HCT116 (cell line): Measurements from ENCODE around the gene TTC16.

ENCODE experiments used
- EGR1 ChIP-seq: IDR thresholded peaks from 2 replicates; pipeline ENCODE4 v1.6.1; 2012; ENCODE audit warnings: low read depth
- ELF1 ChIP-seq: IDR thresholded peaks from 2 replicates; pipeline ENCODE4 v1.6.1; 2012; ENCODE audit warnings: low read depth, borderline replicate concordance
- EZH2 ChIP-seq: fragments of 200-600 bp; sonication (generic); IDR thresholded peaks from 2 replicates; pipeline ENCODE4 v1.6.1; 2017; ENCODE audit warnings: antibody characterized with exemption, mixed run types
- FOSL1 ChIP-seq: IDR thresholded peaks from 2 replicates; pipeline ENCODE4 v1.6.1; 2012; ENCODE audit warnings: low read depth
- POLR2A ChIP-seq: IDR thresholded peaks from 2 replicates; pipeline ENCODE4 v1.7.0; 2011; ENCODE audit warnings: borderline replicate concordance; ENCODE audit not compliant: insufficient read depth, insufficient read length; ENCODE audit errors: extremely low read depth
- POLR2AphosphoS5 ChIP-seq: IDR thresholded peaks from 2 replicates; pipeline ENCODE4 v1.6.1; 2011; ENCODE audit warnings: mild to moderate bottlenecking, low read depth, low read length, moderate library complexity
- SP1 ChIP-seq: IDR thresholded peaks from 2 replicates; pipeline ENCODE4 v1.6.1; 2012; ENCODE audit warnings: low read depth
- SRF ChIP-seq: IDR thresholded peaks from 2 replicates; pipeline ENCODE4 v1.6.1; 2012; ENCODE audit warnings: low read depth
- TCF7L2 ChIP-seq: IDR thresholded peaks from 2 replicates; pipeline ENCODE4 v1.7.0; 2011; ENCODE audit warnings: borderline replicate concordance, inconsistent platforms; ENCODE audit not compliant: insufficient read depth, insufficient read length; ENCODE audit errors: extremely low read depth
- YY1 ChIP-seq: IDR thresholded peaks from 2 replicates; pipeline ENCODE4 v1.6.1; 2011; ENCODE audit warnings: low read length, low read depth, moderate library complexity, mild to moderate bottlenecking; ENCODE audit not compliant: insufficient replicate concordance; ENCODE audit errors: extremely low read depth
- ZNF274 ChIP-seq: fragments of 200-500 bp; sonication (Bioruptor generic); IDR thresholded peaks from 2 replicates; pipeline ENCODE4 v1.6.1; 2014; ENCODE audit warnings: mild to moderate bottlenecking, low read depth, low read length, inconsistent platforms
- TF ChIP-seq, protein P1 (sequence below), 3 experiments: fragments of 200-600 bp in 1 of 3; sonication (generic) in 1 of 3; IDR thresholded peaks in 2 of 3; conservative IDR thresholded peaks in 1 of 3; 2 replicates each; pipeline ENCODE4 v1.5.1; 2012 to 2017; ENCODE audit warnings: low read depth in 2 of 3, low read length in 2 of 3, antibody characterized with exemption in 1 of 3, borderline replicate concordance in 1 of 3, control low read depth in 1 of 3, mild to moderate bottlenecking in 1 of 3, mixed read lengths in 1 of 3, mixed run types in 1 of 3, moderate library complexity in 1 of 3; ENCODE audit not compliant: insufficient read depth in 1 of 3
- TF ChIP-seq, protein P2 (sequence below): IDR thresholded peaks from 2 replicates; pipeline ENCODE4 v1.6.1; 2012; ENCODE audit warnings: low read depth

DNA sequence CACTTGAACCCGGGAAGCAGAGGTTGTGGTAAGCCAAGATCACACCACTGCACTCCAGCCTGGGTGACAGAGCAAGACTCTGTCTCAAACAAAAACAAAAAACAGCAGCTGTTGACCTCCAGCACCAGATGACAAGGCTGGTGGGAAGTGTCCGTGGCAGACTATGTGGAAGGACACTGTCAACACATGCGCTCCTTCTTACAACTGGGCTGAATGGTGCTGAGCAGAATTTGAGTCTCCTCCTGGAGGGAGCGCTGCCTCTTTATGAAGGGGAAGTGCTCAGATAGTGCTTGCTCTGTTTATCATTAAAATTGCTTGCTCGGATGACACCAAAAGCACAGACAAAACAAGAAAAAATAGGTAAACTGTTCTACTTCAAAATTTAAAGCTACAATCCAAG is 18.3 kb upstream of the TTC16 start:
- TF ChIP-seq, protein P1, sequence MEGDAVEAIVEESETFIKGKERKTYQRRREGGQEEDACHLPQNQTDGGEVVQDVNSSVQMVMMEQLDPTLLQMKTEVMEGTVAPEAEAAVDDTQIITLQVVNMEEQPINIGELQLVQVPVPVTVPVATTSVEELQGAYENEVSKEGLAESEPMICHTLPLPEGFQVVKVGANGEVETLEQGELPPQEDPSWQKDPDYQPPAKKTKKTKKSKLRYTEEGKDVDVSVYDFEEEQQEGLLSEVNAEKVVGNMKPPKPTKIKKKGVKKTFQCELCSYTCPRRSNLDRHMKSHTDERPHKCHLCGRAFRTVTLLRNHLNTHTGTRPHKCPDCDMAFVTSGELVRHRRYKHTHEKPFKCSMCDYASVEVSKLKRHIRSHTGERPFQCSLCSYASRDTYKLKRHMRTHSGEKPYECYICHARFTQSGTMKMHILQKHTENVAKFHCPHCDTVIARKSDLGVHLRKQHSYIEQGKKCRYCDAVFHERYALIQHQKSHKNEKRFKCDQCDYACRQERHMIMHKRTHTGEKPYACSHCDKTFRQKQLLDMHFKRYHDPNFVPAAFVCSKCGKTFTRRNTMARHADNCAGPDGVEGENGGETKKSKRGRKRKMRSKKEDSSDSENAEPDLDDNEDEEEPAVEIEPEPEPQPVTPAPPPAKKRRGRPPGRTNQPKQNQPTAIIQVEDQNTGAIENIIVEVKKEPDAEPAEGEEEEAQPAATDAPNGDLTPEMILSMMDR (IDR thresholded peaks at IDR 0.05 in 2 of 3, conservative IDR thresholded peaks at IDR 0.05 in 1 of 3; ENCODE audit: borderline replicate concordance in 1 of 3, insufficient read depth in 1 of 3, low read depth in 2 of 3, low read length in 2 of 3), result no peak
- TF ChIP-seq ELF1 (no peak), POLR2A (no peak), FOSL1 (no peak), POLR2AphosphoS5 (no peak), SRF (no peak), TCF7L2 (no peak), YY1 (no peak), ZNF274 (no peak), EGR1 (no peak), EZH2 (no peak), SP1 (no peak)
- TF ChIP-seq, protein P2, sequence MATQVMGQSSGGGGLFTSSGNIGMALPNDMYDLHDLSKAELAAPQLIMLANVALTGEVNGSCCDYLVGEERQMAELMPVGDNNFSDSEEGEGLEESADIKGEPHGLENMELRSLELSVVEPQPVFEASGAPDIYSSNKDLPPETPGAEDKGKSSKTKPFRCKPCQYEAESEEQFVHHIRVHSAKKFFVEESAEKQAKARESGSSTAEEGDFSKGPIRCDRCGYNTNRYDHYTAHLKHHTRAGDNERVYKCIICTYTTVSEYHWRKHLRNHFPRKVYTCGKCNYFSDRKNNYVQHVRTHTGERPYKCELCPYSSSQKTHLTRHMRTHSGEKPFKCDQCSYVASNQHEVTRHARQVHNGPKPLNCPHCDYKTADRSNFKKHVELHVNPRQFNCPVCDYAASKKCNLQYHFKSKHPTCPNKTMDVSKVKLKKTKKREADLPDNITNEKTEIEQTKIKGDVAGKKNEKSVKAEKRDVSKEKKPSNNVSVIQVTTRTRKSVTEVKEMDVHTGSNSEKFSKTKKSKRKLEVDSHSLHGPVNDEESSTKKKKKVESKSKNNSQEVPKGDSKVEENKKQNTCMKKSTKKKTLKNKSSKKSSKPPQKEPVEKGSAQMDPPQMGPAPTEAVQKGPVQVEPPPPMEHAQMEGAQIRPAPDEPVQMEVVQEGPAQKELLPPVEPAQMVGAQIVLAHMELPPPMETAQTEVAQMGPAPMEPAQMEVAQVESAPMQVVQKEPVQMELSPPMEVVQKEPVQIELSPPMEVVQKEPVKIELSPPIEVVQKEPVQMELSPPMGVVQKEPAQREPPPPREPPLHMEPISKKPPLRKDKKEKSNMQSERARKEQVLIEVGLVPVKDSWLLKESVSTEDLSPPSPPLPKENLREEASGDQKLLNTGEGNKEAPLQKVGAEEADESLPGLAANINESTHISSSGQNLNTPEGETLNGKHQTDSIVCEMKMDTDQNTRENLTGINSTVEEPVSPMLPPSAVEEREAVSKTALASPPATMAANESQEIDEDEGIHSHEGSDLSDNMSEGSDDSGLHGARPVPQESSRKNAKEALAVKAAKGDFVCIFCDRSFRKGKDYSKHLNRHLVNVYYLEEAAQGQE, result no peak
